ENCODE data around the gene PFDN2.

Gene PFDN2

DNA sequence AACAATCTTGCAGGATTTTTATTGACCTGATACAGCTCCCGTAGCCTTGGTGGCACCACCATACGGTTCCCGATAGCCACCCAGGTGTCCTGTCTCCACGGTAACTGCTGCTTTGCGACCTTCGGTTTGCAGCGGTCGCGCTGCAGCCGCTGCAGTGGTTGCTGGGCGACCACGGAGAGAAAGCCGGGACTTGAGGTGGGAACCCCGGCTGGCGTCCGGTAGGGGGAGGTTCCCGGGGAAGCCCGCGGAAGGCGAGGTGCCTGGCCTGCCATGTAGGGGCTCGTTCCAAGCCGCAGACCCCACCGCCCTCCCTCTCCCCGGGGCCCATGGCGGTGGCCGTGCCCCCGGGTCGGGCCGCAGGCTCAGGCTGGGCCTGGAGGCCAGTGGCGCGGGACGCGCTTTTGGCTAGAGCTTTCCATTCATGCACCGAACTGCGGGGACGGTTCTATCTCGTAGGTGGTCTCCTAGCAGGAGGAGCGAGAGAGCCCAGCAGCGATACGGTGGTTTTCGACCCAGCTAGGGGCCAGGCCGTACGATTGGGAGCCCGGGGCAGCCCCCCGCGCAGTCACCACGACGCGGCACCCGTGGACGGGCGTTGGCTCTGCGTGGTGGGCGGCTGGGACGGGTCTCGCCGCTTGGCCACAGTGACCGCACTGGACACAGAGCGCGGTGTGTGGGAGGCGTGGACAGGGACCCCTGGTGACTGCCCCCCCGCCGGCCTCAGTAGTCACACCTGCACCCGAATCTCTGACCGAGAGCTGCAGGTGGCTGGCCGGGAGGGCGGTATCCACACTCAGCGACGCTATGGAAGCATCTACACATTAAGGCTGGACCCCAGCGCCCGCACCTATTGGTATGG, 19.4 kb downstream of the PFDN2 start, which contains the start of gene KLHDC9:
KLHDC9 (plus strand) TSS at position 152 of the 859 bp plus-strand sequence; CDS start at position 327, 175 bp downstream.
- no peak for DNase-seq

DNA sequence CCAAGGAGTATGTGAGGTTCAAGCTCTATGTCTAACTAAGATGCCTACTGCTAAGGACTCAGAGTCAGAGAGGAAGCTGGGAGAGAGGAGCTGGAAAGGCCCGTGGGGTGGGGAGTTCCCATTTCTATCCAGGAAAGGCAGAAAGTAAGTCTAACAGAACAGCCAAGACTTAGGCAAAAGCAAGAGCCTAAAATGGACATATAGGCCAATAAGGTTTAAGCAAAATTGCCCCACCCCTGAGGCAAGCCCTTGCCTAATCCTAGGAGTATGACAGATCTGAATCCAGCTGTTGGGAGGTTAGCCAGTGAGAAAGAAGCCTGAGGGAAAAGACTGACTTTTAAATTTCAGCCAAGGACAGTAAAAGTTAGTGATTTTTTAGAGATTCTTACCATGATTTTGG, 21.3 kb downstream of the PFDN2 start:
- peak; percentile 49 for DNase-seq

DNA sequence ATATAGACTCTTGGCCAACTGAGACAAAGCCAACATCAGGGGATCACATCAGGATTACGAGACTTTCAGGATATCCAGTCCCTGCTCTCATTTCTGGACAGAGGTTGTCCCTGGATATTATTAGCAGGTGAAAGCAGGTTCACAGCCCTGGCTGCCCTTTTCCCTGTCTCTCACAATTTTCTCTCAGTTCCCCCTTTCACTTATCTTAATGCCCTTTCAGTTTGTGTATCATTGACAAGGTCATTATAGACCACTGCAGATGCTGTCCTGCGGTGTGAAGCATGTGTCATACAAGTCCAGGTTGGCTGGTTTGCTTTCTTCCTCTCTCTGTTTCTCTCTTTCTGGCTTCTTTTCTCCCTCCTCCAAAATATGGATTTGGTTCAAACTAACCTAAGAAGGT, 21.8 kb downstream of the PFDN2 start:
- no peak for DNase-seq

GRCh38 chr1:161095230-161095629, 22.6 kb downstream of the PFDN2 start:
- DNase-seq: no peak

DNA sequence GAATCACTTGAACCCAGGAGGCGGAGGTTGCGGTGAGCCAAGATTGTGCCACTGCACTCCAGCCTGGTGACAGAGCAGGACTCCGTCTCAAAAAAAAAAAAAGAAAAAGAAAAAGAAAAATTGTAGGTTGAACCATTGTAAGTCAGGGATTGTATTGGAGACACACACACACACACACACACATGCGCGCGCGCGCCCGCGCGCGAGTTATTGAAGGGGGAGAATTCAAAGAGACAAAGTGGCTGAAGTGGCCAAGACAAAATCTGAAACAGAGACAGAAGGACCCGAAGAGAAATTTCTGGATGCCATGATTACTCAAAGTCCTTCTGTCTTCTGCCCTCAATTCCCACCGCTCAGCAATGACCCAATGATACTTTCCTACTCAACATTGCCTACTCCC, 23.4 kb downstream of the PFDN2 start:
- DNase-seq: no peak

DNA sequence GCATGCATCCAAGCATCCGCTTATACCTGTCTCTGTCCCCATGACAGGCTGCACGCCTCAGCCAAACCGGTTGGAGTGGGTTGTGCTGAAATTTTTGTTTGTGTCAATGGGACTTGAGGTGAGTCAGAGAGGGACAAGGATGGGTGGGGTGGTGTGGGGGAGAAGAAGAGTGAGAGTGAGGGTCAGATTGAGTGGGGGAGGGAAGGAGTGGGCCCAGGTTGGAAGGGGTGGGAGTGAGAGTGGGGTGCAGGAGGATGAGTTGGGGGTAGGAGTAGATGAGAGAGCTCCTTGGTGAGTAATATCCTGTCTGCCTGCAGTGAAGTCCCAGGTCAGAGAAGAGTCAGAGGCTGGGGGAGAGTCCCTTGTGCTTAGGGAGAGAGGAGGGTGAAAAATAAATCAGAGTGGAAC, 25.2 kb downstream of the PFDN2 start:
- DNase-seq: peak; percentile 65

DNA sequence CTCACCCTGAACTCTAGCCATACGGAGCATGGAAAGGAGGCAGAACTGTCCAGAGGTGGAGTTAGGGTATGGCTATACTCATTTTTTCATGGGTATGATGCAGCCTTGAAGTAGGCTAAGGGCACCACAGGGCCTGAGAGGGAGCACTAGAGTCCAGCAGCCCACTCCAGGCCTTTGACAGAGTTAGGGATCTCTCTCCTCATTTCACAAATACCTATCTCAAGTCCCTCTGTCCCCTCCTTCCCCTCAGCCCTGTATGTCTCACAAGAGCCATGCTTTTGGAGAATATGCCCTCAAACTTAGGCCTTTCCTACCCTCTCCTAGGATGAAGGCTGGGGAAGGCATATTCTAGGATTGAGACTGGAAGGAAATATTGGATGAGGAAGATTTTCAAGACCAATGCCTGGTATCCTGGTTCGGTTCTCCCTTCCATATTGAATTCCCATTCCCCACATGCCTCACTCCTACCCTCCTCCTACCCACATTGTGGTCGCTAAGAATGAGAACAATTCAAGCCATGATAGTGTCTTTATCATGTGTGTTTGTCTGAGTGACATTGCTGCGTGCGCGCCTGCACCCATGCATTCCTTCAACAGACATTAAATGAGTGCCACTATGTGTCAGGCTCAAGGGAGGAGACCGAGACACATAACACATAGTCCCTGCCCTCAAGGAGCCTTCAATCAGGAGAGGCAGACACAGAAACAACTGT, 25.9 kb downstream of the PFDN2 start:
- peak; percentile 52 for DNase-seq

DNA sequence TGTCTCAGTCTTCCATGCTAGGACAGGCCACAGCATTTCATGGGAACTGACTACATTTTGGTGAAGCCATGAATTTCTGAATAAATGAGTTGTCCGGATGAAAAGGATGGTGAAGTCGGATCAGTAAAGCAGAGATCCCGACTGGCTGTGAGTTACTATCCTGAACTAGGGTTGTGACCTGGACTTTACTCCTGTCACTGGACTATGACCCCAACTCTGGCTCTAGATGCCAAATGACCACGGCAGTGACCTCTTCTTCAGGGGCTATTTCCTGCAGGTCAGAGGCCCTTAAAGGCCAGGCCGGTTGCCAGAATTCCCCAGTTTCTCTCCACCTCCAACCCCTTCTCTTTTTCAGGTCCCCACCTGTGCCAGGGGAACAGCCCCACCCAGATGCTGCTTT, 26.7 kb downstream of the PFDN2 start:
- DNase-seq: no peak

DNA sequence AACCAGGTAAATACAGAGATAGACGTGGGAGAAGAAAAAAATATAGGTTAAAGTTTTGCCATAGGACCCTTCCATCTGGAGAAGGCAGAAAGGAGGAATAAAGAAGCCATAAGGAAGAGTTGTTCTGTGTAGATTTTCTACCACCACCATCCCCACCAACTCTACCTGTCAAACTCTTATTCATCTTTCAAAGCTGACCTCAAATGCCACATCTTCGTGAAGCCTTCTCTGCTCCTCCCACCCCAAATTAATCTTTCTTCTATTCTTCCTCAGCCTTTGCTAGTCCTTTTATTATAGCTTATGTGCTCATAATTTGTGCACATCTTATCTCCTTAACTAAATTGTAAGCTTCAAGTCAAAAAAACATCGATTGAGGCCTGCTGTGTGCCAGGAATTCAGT, 27.2 kb downstream of the PFDN2 start:
- no peak for DNase-seq

DNA sequence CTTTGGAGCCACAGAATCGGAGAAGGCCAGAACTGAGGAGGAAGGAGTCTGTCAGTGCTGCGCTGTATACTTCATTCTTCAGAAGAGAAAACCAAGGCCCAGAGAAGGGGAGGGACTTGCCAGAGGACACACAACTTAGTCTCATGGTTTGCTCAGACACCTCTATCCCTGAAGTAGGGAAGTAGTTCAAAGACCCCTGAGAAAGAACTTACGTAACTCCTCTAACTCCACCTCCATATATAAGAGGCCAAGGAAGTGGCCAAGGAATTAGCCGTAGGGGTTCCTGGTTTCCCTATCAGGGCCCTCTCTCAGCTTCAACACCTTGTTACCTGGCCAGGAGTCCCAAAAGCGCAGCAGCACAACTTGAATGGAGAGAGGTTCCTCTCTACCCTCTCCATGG, 27.9 kb downstream of the PFDN2 start:
- no peak for DNase-seq

- DNase-seq: no peak
These were observed 28.4 kb downstream of the PFDN2 start, which contains the start of gene NECTIN4 for GRCh38 chr1:161089251-161089924. NECTIN4 (minus strand) TSS chr1:161089558; CDS start chr1:161089296, 262 bp downstream.

DNA sequence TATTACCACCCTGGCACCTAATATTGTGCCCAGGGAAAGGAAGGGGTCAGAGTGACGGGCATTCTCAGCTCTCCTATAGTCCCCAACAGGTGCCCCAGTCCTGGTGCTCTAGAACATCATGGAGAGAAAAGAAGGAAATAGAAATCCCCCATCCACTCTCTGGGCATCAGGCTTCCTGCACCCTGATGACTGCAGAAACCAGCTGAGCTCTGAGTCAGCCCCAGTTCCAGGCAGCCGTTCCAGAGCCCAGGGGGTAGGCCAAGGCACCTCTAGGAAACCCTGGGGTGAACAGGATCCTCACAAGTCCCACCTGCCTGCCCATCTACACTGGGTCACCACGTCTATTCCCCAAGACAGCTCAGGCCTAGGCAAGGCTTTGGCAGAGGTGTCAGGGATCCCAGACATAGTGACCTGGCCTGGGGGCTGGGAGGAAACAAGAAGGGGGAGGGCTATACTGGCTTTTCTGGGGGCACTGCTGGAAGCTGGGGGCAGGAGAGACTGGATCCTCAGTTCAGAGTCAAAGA, 29.2 kb downstream of the PFDN2 start:
- peak; percentile 55 for DNase-seq

- no peak for DNase-seq
These were observed 31.4 kb downstream of the PFDN2 start for GRCh38 chr1:161086457-161086856.

GRCh38 chr1:161085165-161085564, 32.7 kb downstream of the PFDN2 start:
- DNase-seq: no peak

- DNase-seq: no peak
These were observed 33.2 kb downstream of the PFDN2 start for GRCh38 chr1:161084597-161084988.

GRCh38 chr1:161083748-161084596, 33.9 kb downstream of the PFDN2 start:
- DNase-seq: no peak

- DNase-seq: peak; percentile 96
These were observed 34.7 kb downstream of the PFDN2 start for GRCh38 chr1:161082996-161083747.

- no peak for DNase-seq
These were observed 35.4 kb downstream of the PFDN2 start for GRCh38 chr1:161082483-161082882.

- no peak for DNase-seq
These were observed 36.3 kb downstream of the PFDN2 start for GRCh38 chr1:161081519-161081918.

DNA sequence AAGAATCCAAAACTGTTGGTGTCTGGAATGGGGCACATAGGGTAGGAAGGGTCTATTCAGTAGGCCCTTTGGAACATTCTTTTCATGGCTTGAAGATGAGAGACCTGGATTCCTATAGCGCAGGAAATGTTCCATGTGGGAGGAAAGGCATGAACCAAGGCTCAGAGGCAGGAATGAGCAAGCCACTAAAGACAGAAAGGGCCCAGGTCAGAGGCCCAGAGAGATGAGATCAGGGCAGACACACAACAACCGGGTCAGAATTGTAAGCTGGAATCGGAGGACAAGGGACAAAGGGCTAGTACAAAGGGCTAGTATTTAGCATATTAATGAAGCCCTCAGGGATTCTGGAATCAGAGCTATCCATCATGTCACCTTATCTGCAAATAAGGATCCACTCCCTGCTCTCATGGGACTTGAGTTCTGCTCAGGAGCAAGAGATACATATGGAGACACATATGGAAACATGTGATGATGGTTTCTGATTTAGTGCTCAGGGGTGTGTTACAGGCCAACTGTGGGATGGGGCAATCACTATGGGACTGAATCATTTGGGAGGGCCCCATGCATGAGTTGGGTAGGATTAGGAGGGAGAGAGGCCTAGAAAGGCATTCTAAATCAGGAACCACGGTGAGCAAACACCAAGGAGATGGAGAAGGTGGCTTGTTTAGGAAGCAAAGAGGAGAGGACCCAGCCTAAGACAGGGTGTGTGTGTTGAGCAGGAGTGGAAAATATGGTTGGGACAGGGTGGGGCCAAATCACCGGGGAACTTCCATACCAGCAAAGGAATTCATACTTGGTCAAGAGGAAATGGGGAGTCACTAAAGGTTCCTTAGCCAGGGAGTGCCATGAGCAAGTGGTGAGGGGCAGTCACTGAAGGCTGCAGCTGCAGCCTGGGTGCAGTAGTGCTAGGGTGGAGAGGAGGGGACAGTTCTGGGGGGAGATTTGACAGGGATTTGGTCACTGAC, 37.1 kb downstream of the PFDN2 start:
- DNase-seq: peak; percentile 71

All from NCI-H226 (cell line).